C4-2B (cell line): ENCODE measurements around the gene MRPS23.

ENCODE experiments used
- ZFX ChIP-seq: fragments of 450-650 bp; IDR thresholded peaks from 2 replicates; pipeline ENCODE4 v1.6.1; 2017
- TF ChIP-seq, protein P1 (sequence below): fragments of 450-650 bp; conservative IDR thresholded peaks from 2 replicates; pipeline ENCODE4 v1.5.1; 2017; ENCODE audit warnings: mild to moderate bottlenecking

- TF ChIP-seq, protein P1, sequence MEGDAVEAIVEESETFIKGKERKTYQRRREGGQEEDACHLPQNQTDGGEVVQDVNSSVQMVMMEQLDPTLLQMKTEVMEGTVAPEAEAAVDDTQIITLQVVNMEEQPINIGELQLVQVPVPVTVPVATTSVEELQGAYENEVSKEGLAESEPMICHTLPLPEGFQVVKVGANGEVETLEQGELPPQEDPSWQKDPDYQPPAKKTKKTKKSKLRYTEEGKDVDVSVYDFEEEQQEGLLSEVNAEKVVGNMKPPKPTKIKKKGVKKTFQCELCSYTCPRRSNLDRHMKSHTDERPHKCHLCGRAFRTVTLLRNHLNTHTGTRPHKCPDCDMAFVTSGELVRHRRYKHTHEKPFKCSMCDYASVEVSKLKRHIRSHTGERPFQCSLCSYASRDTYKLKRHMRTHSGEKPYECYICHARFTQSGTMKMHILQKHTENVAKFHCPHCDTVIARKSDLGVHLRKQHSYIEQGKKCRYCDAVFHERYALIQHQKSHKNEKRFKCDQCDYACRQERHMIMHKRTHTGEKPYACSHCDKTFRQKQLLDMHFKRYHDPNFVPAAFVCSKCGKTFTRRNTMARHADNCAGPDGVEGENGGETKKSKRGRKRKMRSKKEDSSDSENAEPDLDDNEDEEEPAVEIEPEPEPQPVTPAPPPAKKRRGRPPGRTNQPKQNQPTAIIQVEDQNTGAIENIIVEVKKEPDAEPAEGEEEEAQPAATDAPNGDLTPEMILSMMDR: no peak
- no peak for TF ChIP-seq ZFX
Observed at GRCh38 chr17:57858838-57859237, 9.0 kb upstream of the MRPS23 start.
